Adipose tissue (tissue), 3 donors: Measurements from ENCODE around the gene PRR22. TPM values are rescaled to one million over a fixed set of nuclear protein-coding genes. Genes with fewer than 3 reads are reported as not detected.
"Not testable (repeated sequence)": the region's sequence is repeated elsewhere in the genome, so short reads cannot be mapped to it uniquely, and the experiment has no call there.

Experiments
- H3K27ac ChIP-seq: one replicate; pipeline ENCODE4 v1.5.1; 2013; ENCODE audit warnings: low read depth, low read length
- WGBS, 3 donors: extraction: QIAGEN DNeasy Blood & Tissue Kit; methylation state at CpG; one replicate each; pipeline ENCODE4 v1.1.7; 2013; 5-methylcytosine and 5-hydroxymethylcytosine counted together
- polyA plus RNA-seq, 3 donors: library from polyadenylated mRNA; stranded (reverse); fragments of 200-250 nt; gene quantifications; one replicate each; pipeline ENCODE4 v1.2.3, GENCODE V29; 2013
- donor health status: healthy with polysubstance abuse.
- donor health status: Bipolar disorder and iron deficiency.
- donor health status: healthy.

PRR22 gene
- polyA plus RNA-seq, 3 donors: 0.79 to 2.7 (median 2.1) TPM

DNA sequence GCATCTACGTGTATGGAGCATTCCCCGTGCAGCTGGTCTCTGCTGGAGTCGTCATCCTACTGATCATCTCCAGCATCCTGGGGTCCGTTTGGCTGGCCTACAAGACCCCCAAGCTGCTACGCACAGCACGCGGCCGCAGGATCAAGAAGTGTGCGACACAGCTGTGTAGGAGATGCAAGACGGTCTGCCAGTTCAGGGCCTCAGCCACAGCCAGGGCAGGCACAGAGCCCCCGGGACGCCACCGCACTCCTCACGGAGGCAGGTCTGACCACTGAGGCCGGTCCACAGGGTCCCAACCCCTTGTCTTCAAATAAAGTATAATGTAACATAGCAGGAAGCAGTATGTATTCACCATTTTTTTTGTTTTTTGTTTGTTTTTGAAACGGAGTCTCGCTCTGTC lies 6.1 kb downstream of the PRR22 start:
- 87 to 89% (median 88%) methylated on average over 17 of the region's 17 CpGs for WGBS, 3 donors
- no peak overlapping the region for H3K27ac ChIP-seq

DNA sequence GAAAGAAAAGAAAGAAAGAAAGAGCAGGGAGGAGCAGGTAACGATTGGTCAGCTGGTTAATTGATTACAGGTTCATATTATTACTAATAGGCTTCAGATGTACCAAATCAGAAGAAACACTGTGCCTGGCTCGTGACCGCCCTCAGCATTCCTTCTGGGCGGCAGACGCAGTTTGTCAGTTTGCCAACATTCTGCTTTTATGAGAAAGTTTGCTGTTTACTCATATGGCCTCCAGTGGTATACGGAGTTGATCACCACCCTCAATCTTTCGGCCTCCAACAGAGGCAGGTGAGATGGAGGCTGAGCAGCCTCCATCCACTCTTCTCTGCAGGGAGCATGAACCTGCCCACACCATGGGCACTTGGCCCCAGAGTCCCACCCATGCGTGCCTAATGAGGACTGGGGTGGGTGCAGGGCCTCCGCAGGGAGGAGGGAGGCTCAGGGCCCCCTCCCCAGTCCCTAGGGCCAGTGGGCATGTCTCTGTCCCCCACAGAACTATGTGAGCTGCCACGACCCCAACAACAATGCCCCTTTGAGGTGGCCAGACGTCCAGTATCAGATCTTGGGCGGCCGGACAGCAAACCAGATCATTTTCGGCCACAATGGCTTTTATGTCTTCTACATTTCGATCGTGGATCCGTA lies 8.8 kb downstream of the PRR22 start:
- WGBS, 3 donors: 63 to 72% (median 69%) methylated on average over 17 of the region's 17 CpGs
- H3K27ac ChIP-seq: no peak overlapping the region

DNA sequence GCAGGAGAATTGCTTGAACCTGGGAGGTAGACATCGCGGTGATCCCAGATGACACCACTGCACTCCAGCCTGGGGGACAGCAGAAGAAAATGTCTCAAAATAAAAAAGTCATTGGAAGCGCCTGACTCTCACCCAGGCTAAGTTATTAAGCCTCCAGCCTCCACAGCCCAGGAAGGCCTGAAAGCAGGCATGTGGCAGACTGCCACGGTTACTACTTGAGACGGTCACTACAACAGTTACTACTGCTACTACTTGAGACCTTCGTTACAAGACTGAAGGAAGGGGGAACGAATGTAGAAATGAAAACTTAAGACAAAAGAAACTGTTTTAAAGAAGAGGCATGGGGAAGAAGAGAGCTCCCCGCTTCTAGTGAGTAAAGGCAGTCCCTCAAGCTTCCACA lies 9.6 kb downstream of the PRR22 start:
- H3K27ac ChIP-seq: no peak overlapping the region
- WGBS, 3 donors: 81 to 88% (median 81%) methylated on average over 8 of the region's 8 CpGs

DNA sequence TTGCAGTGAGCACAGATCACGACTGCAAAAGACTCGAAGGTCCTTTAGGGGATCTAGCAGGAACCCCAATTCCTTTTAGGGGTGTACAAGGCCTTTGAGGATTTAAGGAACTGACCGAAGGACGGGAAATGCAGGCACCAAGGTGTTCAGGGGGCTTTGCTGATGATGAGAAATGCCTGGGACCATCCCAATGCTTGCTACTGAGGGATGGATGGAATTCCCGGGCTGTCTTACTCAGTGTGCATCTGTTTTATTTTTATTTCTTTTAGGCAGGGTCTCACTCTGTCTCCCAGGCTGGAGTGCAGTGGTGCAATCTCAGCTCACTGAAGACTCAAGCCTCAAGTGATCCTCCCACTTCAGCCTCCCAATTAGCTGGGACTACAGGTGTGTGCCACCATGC lies 11.3 kb downstream of the PRR22 start:
- WGBS, 3 donors: 74 to 89% (median 85%) methylated on average over 5 of the region's 5 CpGs
- H3K27ac ChIP-seq: no peak overlapping the region

DNA sequence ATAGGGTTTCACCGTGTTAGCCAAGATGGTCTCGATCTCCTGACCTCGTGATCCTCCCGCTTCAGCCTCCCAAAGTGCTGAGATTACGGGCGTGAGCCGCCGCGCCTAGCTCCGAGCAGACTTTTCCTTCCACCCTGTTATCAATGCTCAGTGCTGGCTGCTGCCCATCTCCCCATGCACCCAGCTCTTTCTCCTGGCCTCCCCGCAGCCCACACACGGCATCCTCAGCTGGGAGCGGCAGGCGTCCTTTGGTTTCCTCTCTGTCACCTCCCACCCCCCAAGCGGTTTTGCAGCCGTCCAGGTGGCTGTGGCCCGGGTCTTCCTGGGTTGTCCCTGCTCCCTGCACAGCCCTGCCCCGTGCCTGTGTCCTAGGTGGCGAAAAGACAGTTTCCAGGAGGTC lies 12.1 kb downstream of the PRR22 start:
- WGBS, 3 donors: 81 to 85% (median 83%) methylated on average over 19 of the region's 19 CpGs
- no peak overlapping the region for H3K27ac ChIP-seq

DNA sequence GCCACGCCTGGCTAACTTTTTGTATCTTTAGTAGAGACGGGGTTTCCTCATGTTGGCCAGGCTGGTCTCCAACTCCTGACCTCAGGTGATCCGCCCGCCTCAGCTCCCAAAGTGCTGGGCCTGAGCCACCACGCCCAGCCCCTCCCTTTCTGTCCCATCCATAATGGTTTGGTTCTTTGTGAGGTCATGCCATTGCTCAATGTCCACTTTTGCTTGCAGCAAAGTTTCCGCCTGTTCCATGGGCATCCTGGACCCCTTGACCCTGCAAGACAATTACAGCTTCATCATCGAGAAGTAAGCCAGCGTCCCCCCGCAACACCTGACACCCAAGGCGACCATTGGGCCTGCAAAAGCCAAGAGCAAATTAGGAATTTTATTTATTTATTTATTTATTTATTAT lies 16.6 kb downstream of the PRR22 start:
- 87 to 94% (median 93%) methylated on average over 10 of the region's 10 CpGs for whole genome bisulfite sequencing, 3 donors
- no peak overlapping the region for H3K27ac ChIP-seq

DNA sequence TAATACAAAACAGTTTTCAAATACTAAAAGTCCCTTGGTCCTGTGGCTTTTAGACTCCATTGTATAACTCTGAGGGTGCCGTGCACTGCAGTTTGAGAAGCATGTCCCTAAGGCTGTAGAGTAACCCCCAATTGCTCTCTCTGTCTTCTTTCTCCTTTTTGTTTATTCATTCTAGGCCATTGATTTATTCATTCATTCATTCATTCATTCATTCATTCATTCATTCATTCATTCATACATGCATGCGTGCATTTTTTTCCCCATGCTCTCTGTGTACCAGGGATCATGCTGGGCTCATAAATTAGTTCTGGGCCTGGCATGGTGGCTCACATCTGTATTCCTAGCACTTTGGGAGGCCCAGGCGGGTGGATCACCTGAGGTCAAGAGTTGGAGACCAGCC lies 19.3 kb downstream of the PRR22 start:
- H3K27ac ChIP-seq: no peak overlapping the region
- 88 to 93% (median 91%) methylated on average over 3 of the region's 3 CpGs for WGBS, 3 donors

DNA sequence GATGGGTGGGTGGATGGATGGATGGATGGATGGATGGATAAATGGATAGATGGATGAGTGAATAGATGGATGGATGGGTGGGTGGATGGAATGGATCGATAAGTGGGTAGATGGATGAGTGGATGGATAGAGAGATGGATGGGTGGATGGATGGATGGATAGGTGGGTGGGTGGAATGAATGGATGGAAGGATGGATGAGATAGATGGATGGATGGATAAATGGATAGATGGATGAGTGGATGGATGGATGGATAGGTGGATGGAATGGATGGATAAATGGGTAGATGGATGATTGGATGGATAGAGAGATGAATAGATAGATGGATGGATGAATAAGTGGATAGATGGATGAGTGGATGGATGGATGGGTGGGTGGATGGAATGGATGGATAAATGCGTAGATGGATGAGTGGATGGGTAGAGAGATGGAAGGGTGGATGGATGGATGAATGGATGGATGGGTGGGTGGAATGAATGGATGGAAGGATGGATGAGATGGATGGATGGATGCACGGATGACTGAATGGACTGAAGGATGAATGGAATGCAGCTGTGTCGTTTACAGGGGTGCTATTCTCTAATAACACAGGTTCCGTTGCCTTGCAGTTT lies 21.8 kb downstream of the PRR22 start:
- H3K27ac ChIP-seq: no peak overlapping the region
- 85 to 94% (median 90%) methylated on average over 5 of the region's 5 CpGs for WGBS, 3 donors

DNA sequence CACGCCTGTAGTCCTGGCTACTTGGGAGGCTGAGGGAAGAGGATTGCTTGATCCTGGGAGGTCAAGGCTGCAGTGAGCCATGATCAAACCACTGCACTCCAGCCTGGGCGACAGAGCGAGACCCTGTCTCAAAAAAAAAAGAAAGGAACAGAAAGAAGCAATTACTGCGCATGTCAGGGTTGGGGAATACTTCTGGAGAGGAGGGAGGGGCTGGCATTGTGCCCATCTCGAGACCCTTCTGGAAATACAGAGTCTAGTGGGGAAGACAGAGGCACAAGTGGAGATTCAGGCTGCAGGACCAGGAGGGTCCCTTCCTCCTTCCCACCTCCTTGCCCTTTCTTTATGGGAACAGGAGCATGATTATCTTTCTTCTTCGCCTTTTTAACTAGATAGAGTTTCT lies 30.8 kb downstream of the PRR22 start:
- 66 to 73% (median 68%) methylated on average over 6 of the region's 6 CpGs for WGBS, 3 donors

DNA sequence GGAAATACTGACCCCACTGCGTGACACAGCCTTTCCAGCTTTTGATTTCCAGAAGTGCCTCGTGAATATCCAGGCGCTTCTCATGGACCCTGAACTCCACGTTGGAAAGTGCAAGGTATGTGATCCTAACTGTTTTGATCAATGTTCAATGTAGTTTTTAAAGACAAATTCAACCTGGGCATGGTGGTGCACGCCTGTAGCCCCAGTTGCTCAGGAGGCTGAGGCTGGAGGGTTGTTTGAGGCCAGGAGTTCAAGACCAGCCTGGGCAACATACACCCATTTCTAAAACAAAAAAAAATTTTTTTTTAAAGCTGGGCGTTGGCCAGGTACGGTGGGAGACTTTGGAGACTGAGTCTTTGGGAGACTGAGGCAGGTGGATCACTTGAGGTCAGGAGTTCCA lies 32.8 kb downstream of the PRR22 start:
- no peak overlapping the region for H3K27ac ChIP-seq
- WGBS, 3 donors: 76 to 81% (median 79%) methylated on average over 7 of the region's 7 CpGs

More for the DNA sequence above, 30.8 kb downstream of the PRR22 start:
- no peak overlapping the region for H3K27ac ChIP-seq

DNA sequence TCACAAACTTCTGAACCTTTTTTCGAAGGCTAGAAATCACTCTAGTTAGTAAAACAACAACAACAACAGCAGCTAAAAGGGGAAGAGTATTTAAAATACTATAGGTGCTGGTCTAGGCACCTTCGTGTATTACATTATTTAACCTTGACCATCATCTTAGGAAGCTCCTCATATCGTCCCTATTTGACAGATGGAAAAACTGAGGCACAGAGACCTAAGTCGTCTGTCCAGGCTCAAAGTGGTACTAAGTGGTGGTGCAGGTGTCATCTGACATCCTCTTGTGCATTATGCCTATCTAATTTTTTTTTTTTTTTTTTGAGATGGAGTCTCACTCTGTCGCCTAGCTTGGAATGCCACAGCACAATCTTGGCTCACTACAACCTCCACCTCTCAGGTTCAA lies 35.0 kb downstream of the PRR22 start:
- 86 to 90% (median 87%) methylated on average over 5 of the region's 5 CpGs for WGBS, 3 donors
- H3K27ac ChIP-seq: no peak overlapping the region

DNA sequence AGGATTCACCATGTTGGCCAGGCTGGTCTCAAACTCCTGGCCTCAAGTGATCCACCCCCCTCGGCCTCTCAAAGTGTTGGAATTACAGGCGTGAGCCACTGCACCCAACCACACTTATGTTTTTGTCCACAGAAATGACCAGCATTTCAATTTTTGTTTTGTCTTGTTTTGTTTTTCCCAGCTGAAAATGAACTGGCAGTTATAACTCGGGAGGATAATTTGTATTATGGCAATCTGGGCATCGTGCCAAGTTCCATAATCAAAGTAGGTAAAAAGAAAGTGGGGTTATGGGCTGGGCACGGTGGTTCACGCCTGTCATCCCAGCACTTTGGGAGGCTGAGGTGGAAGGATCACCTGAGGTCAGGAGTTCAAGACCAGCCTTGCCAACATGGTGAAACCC lies 35.6 kb downstream of the PRR22 start:
- H3K27ac ChIP-seq: not testable (repeated sequence)
- 29 to 41% (median 40%) methylated on average over 6 of the region's 6 CpGs for WGBS, 3 donors

DNA sequence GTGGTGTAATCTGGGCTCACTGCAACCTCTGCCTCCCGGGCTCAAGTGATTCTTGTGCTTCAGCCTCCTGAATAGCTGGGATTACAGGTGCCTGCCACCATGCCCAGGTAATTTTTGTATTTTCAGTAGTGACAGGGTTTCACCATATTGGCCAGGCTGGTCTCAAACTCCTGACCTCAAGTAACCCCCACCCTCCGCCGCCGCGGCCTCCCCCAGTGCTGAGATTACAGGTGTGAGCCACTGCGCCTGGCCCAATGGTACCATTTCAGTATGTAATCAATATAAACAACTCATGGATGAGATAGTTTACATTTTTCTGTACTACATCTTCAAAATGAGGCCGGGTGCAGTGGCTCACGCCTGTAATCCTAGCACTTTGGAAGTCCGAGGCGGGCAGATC lies 39.5 kb downstream of the PRR22 start:
- 72 to 81% (median 80%) methylated on average over 10 of the region's 10 CpGs for WGBS, 3 donors
- not testable (repeated sequence) for H3K27ac ChIP-seq

DNA sequence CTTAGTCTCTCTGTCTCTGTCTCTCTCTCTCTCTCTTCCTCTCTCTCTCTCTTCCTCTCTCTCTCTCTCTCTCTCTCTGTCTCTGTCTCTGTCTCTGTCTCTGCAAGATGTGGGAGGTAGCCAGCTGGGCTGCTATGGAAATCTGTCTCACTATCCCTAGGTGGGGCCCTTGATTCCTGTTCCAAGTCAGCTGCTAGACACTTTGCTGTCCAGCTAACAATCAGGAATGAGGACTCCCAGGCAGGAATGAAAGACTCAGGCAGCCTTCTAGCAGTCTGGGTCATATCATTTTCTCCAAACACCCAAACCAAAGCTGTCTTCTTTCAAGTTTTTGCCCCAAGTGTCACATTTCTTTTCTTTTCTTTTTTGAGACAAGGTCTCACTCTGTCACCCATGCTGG lies 40.9 kb downstream of the PRR22 start:
- no peak overlapping the region for H3K27ac ChIP-seq

DNA sequence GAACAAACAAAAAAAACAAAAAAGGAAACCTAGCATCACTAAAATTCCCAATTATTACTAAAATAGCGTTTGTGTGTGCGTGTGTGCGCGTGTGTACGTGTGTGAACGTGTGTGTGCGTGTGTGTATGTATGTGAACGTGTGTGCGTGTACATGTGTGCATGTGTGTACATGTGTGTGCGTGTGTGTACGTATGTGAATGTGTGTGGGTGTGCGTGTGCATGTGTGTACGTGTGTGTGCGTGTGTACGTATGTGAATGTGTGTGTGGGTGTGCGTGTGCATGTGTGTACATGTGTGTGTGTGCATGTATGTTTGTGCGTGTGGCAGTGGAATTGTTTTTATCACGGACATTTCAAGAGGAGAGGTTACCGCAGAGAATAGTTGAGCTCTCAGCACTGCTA lies 42.5 kb downstream of the PRR22 start:
- H3K27ac ChIP-seq: no peak overlapping the region
- 79 to 89% (median 87%) methylated on average over 19 of the region's 19 CpGs for WGBS, 3 donors

DNA sequence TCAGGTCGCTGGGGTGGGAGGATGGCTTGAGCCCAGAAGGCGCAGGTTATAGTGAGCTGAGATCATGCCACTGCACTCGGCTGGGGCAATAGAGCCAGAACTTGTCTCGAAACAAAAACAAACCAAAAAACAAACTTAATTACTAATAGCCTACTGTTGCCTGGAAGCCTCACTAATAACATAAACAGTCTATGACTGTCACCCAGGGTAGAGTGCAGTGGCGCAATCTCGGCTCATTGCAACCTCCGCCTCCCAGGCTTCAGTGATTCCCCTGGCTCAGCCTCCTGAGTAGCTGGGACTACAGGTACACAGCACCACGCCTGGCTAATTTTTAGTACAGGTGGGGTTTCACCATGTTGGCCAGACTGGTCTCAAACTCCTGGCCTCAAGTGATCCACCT lies 46.1 kb downstream of the PRR22 start:
- 74 to 85% (median 77%) methylated on average over 8 of the region's 8 CpGs for WGBS, 3 donors
- no peak overlapping the region for H3K27ac ChIP-seq

DNA sequence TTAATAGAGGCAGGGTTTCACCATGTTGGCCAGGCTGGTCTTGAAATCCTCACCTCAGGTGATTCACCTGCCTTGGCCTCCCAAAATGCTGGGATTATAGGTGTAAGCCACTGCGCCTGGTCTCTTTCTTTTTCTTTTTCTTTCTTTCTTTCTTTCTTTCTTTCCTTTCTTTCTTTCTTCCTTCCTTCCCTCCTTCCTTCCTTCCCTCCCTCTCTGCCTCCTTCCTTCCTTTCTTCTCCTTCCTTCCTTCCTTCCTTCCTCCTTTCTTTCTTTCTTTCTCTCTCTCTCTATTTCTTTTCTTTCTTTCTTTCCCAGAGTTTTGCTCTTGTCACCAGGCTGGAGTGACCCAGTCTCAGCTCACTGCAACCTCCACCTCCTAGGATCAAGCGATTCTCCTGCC lies 51.4 kb downstream of the PRR22 start:
- WGBS, 3 donors: 68 to 86% (median 84%) methylated on average over 2 of the region's 2 CpGs
- not testable (repeated sequence) for H3K27ac ChIP-seq
